SU-DHL-6 (cell line): Measurements from ENCODE around the gene DDIT3.
"Not testable (repeated sequence)": the region's sequence is repeated elsewhere in the genome, so short reads cannot be mapped to it uniquely, and the experiment has no call there.

Source experiments
- H2AFZ ChIP-seq: fragments of 200-600 bp; sonication (generic); 2 replicates; pipeline ENCODE4 v1.6.1; 2014; ENCODE audit warnings: low read depth, mild to moderate bottlenecking, moderate library complexity, mixed read lengths, antibody characterized with exemption, low read length; ENCODE audit not compliant: severe bottlenecking
- H3F3A ChIP-seq: fragments of 200-600 bp; shearing (Covaris generic); 2 replicates; pipeline ENCODE4 v1.6.0; 2016; ENCODE audit warnings: antibody characterized with exemption, mild to moderate bottlenecking; ENCODE audit not compliant: insufficient read depth
- H3K27ac ChIP-seq: fragments of 200-600 bp; sonication (generic); 2 replicates; pipeline ENCODE4 v1.5.1; 2016; ENCODE audit warnings: low read depth, mild to moderate bottlenecking, low read length, moderate library complexity, mixed read lengths
- H3K27me3 ChIP-seq: fragments of 200-600 bp; sonication (generic), shearing (Covaris generic); 2 replicates; pipeline ENCODE4 v1.6.0; 2014; ENCODE audit warnings: mild to moderate bottlenecking, low read length
- H3K36me3 ChIP-seq: fragments of 200-600 bp; sonication (generic); 2 replicates; pipeline ENCODE4 v1.6.1; 2014; ENCODE audit warnings: mild to moderate bottlenecking, low read length, mixed read lengths
- H3K4me2 ChIP-seq: fragments of 300-600, 200-600 bp; shearing (Covaris generic), sonication (generic); 2 replicates; pipeline ENCODE4 v1.6.0; 2014; ENCODE audit warnings: low read length, low read depth, mild to moderate bottlenecking; ENCODE audit not compliant: poor library complexity, severe bottlenecking
- H3K4me3 ChIP-seq: fragments of 200-600 bp; sonication (generic); 2 replicates; pipeline ENCODE4 v1.5.1; 2014; ENCODE audit warnings: antibody characterized with exemption, low read length, mild to moderate bottlenecking, mixed read lengths; ENCODE audit not compliant: insufficient read depth, poor library complexity, severe bottlenecking
- H3K79me2 ChIP-seq: fragments of 200-600 bp; sonication (generic); 2 replicates; pipeline ENCODE4 v1.6.1; 2014; ENCODE audit warnings: mild to moderate bottlenecking, low read length, moderate library complexity; ENCODE audit not compliant: insufficient read depth
- H3K9ac ChIP-seq: fragments of 200-600 bp; sonication (generic); 2 replicates; pipeline ENCODE4 v1.7.0; 2014; ENCODE audit warnings: mild to moderate bottlenecking, low read length
- H3K9me2 ChIP-seq: fragments of 200-600 bp; sonication (generic); replicated peaks from 2 replicates; pipeline ENCODE4 v1.6.1; 2014; ENCODE audit warnings: low read length; ENCODE audit not compliant: insufficient read depth
- H3K9me3 ChIP-seq: fragments of 200-600 bp; sonication (generic); 2 replicates; pipeline ENCODE4 v1.6.1; 2014; ENCODE audit warnings: low read length, mixed read lengths; ENCODE audit not compliant: insufficient read depth
- H4K20me1 ChIP-seq: fragments of 200-600 bp; sonication (generic); 2 replicates; pipeline ENCODE4 v1.6.1; 2014; ENCODE audit warnings: low read depth, mild to moderate bottlenecking, antibody characterized with exemption, low read length, moderate library complexity, mixed read lengths
- EZH2phosphoT487 ChIP-seq: fragments of 200-600 bp; sonication (generic), shearing (Covaris generic); conservative IDR thresholded peaks from 2 replicates; pipeline ENCODE4 v1.6.1; 2018; ENCODE audit warnings: mild to moderate bottlenecking, antibody characterized with exemption, low read length, moderate library complexity, mixed read lengths
- TF ChIP-seq, protein P1 (sequence below): fragments of 200-600 bp; sonication (generic); IDR thresholded peaks from one replicate; pipeline ENCODE4 v1.5.1; 2017; ENCODE audit warnings: antibody characterized with exemption, mild to moderate bottlenecking, low read length, moderate library complexity; ENCODE audit not compliant: insufficient read depth, poor library complexity, severe bottlenecking

The DDIT3 gene

GRCh38 chr12:57518176-57518919 is 2.0 kb downstream of the DDIT3 start:
- Histone ChIP-seq H2AFZ (no peak overlapping the region), H3K27ac (no peak overlapping the region), H3F3A (peaks cover 49% of the 10 kb centered on the region), H4K20me1 (no peaks in the 10 kb centered on the region; the same call in 1 of the 2 replicates), H3K27me3 (no peaks in the 10 kb centered on the region), H3K4me3 (no peak overlapping the region), H3K4me2 (peak overlapping the region; percentile 72), H3K36me3 (peaks cover 20% of the 10 kb centered on the region), H3K79me2 (peaks cover 26% of the 10 kb centered on the region), H3K9me3 (no peaks in the 10 kb centered on the region), H3K9me2 (no peaks in the 10 kb centered on the region), H3K9ac (no peak overlapping the region; the same call in 1 of the 2 replicates)
- TF ChIP-seq, protein P1, sequence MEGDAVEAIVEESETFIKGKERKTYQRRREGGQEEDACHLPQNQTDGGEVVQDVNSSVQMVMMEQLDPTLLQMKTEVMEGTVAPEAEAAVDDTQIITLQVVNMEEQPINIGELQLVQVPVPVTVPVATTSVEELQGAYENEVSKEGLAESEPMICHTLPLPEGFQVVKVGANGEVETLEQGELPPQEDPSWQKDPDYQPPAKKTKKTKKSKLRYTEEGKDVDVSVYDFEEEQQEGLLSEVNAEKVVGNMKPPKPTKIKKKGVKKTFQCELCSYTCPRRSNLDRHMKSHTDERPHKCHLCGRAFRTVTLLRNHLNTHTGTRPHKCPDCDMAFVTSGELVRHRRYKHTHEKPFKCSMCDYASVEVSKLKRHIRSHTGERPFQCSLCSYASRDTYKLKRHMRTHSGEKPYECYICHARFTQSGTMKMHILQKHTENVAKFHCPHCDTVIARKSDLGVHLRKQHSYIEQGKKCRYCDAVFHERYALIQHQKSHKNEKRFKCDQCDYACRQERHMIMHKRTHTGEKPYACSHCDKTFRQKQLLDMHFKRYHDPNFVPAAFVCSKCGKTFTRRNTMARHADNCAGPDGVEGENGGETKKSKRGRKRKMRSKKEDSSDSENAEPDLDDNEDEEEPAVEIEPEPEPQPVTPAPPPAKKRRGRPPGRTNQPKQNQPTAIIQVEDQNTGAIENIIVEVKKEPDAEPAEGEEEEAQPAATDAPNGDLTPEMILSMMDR: no peak
- no peak for TF ChIP-seq EZH2phosphoT487

DNA sequence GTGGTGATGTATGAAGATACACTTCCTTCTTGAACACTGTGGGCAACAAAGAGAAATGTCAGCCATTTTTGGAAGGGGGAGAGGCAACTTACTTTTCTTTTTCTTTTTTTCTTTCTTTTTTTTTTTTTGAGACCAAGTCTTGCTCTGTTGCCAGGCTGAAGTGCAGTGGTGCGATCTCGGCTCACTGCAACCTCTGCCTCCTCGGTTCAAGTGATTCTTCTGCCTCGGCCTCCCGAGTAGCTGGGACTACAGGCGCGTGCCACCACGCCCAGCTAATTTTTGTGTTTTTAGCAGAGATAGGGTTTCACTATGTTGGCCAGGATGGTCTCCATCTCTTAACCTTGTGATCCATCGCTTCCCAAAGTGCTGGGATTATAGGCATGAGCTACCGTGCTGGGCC is 2.6 kb downstream of the DDIT3 start:
- H3K4me2 ChIP-seq, H2AFZ ChIP-seq, H3K27ac ChIP-seq, H3K9me2 ChIP-seq, H3K9ac ChIP-seq, H3K9me3 ChIP-seq, H3K27me3 ChIP-seq, H4K20me1 ChIP-seq, H3K4me3 ChIP-seq: not testable (repeated sequence)
- Histone ChIP-seq H3K36me3 (peaks cover 20% of the 10 kb centered on the region), H3K79me2 (peaks cover 22% of the 10 kb centered on the region), H3F3A (peaks cover 52% of the 10 kb centered on the region)

GRCh38 chr12:57517187-57517586 is 3.1 kb downstream of the DDIT3 start:
- Histone ChIP-seq H3K9me3 (no peaks in the 10 kb centered on the region), H3K9ac (no peak overlapping the region), H3K79me2 (peaks cover 22% of the 10 kb centered on the region), H3K36me3 (peaks cover 20% of the 10 kb centered on the region), H2AFZ (no peak overlapping the region), H3K4me2 (no peak overlapping the region), H4K20me1 (no peaks in the 10 kb centered on the region; the same call in 1 of the 2 replicates), H3K9me2 (no peaks in the 10 kb centered on the region), H3F3A (peaks cover 54% of the 10 kb centered on the region), H3K4me3 (no peak overlapping the region), H3K27ac (no peak overlapping the region), H3K27me3 (no peaks in the 10 kb centered on the region)
- no peak for TF ChIP-seq EZH2phosphoT487
- TF ChIP-seq, protein P1: no peak

GRCh38 chr12:57516617-57517153 is 3.6 kb downstream of the DDIT3 start:
- Histone ChIP-seq H3K9ac (no peak overlapping the region), H3K9me3 (no peaks in the 10 kb centered on the region), H3K9me2 (no peaks in the 10 kb centered on the region), H3F3A (peaks cover 49% of the 10 kb centered on the region), H3K4me3 (no peak overlapping the region), H3K4me2 (no peak overlapping the region), H4K20me1 (no peaks in the 10 kb centered on the region; the same call in 1 of the 2 replicates), H3K27me3 (no peaks in the 10 kb centered on the region), H3K79me2 (peaks cover 22% of the 10 kb centered on the region), H3K36me3 (peaks cover 20% of the 10 kb centered on the region), H3K27ac (no peak overlapping the region), H2AFZ (no peak overlapping the region)
- TF ChIP-seq, protein P1: no peak
- TF ChIP-seq EZH2phosphoT487: no peak
